Ishikawa (cell line): ENCODE data around the gene CC2D2A.

Experiments
- EP300 ChIP-seq: IDR thresholded peaks from 2 replicates; pipeline ENCODE4 v1.6.1; 2012; ENCODE audit warnings: borderline replicate concordance
- FOXM1 ChIP-seq: IDR thresholded peaks from 2 replicates; pipeline ENCODE4 v1.6.1; 2012; ENCODE audit warnings: low read depth, borderline replicate concordance
- NFIC ChIP-seq: IDR thresholded peaks from 2 replicates; pipeline ENCODE4 v1.6.1; 2012
- RAD21 ChIP-seq: IDR thresholded peaks from 2 replicates; pipeline ENCODE4 v1.6.1; 2012; ENCODE audit warnings: low read depth
- YY1 ChIP-seq: IDR thresholded peaks from 2 replicates; pipeline ENCODE4 v1.6.1; 2012; ENCODE audit warnings: low read depth

DNA sequence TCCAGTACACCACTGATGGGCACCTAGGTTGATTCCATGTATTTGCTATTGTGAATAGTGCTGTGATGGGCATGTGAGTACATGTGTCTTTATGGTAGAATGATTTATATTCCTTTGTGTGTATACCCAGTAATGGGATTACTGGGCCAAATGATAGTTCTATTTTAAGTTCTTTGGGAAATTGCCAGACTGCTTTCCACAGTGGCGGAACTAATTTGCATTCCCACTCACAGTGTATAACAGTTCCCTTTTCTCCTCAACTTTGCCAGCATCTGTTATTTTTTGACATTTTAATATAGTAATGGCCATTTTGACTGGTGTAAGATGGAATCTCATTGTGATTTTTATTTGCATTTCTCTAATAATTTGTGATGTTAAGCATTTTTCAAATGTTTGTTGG is 25.9 kb downstream of the CC2D2A start:
- TF ChIP-seq RAD21: no peak
- TF ChIP-seq EP300: no peak
- no peak for TF ChIP-seq NFIC
- TF ChIP-seq YY1: no peak
- no peak for TF ChIP-seq FOXM1
